ENCODE results near the gene DSN1. TPM values are rescaled to one million over a fixed set of nuclear protein-coding genes. Genes with fewer than 3 reads are reported as not detected.

Gene DSN1
- total and polyA plus RNA-seq, 9 of the 15 experiments (the other 6 are each of a cell fraction or from before 2014, with no cell fraction given), result 23.3 to 45.3 (median 31.1) TPM

- TF ChIP-seq ZHX1 (conservative IDR thresholded peaks at IDR 0.05; ENCODE audit: low read length) (no peak), ZNF740 (CRISPR knock-in tag; IDR thresholded peaks at IDR 0.05) (no peak), ZNF740 (tag; IDR thresholded peaks at IDR 0.05) (peak in 1 of 2 experiments; percentile 85; a peak in 2 of 4 replicates), TSC22D4 (tag; IDR thresholded peaks at IDR 0.05) (no peak), CBFA2T2 (conservative IDR thresholded peaks at IDR 0.05) (no peak), POLR2G (IDR thresholded peaks at IDR 0.05; ENCODE audit: low read depth, low read length) (peak; percentile 90), MAFG (tag; conservative IDR thresholded peaks at IDR 0.05) (no peak), XRCC3 (IDR thresholded peaks at IDR 0.05) (no peak), BRCA1 (IDR thresholded peaks at IDR 0.05) (no peak), BRCA1 (CRISPR knock-in tag; IDR thresholded peaks at IDR 0.05) (peak; percentile 61; the same call in 1 of the 2 replicates), BRF2 (IDR thresholded peaks at IDR 0.05; ENCODE audit: borderline replicate concordance, insufficient read depth, insufficient read length) (no peak), ZBTB17 (CRISPR knock-in tag; IDR thresholded peaks at IDR 0.05) (peak; percentile 69), CUX1 (CRISPR knock-in tag; IDR thresholded peaks at IDR 0.05) (no peak), ZNF561 (CRISPR knock-in tag; conservative IDR thresholded peaks at IDR 0.05) (no peak), JUND (IDR thresholded peaks at IDR 0.05; ENCODE audit: borderline replicate concordance, low read depth, low read length) (0 out of 2 replicates have a peak, but pooled peaks have one; percentile 35), JUND (tag; IDR thresholded peaks at IDR 0.05; ENCODE audit: borderline replicate concordance, low read depth, low read length) (peak; percentile 61; the same call in 1 of the 3 replicates), ARID2 (IDR thresholded peaks at IDR 0.05) (no peak)
Measured at GRCh38 chr20:36773597-36774390, at the start of gene DSN1 (continued).

Measured in K562 (cell line).